Stomach (tissue), 9 donors: Measurements from ENCODE around the gene ALK. TPM values are rescaled to one million over a fixed set of nuclear protein-coding genes. Genes with fewer than 3 reads are reported as not detected.
"Not testable (repeated sequence)": the region's sequence is repeated elsewhere in the genome, so short reads cannot be mapped to it uniquely, and the experiment has no call there.

Source experiments
- DNase-seq, 2 donors: peaks; one replicate each; pipeline versions ENCODE4 v3.0.0 to v3.0.0-alpha.2; 2013 to 2019
- H3K27ac ChIP-seq, 5 donors: fragments of 200-600 bp in 4 of 5; sonication (generic) in 4 of 5; one replicate each; pipeline ENCODE4 v1.5.1; 2013 to 2019; ENCODE audit warnings: mild to moderate bottlenecking in 1 of 5, moderate library complexity in 1 of 5
- H3K27me3 ChIP-seq, 3 donors: fragments of 200-600 bp; sonication (generic); one replicate each; pipeline ENCODE4 v1.5.1; 2017 to 2019; ENCODE audit warnings: mixed run types in 1 of 3
- H3K36me3 ChIP-seq, 4 donors: fragments of 200-600 bp; sonication (generic); 1 replicate in 3 of 4; 2 replicates in 1 of 4; pipeline ENCODE4 v1.5.1; 2016 to 2019
- H3K4me1 ChIP-seq, 4 donors: fragments of 200-600 bp; sonication (generic); one replicate each; pipeline ENCODE4 v1.5.1; 2016 to 2019
- H3K4me3 ChIP-seq, 4 donors: fragments of 200-600 bp; sonication (generic) in 3 of 4; one replicate each; pipeline ENCODE4 v1.5.1; 2016 to 2019; ENCODE audit warnings: mild to moderate bottlenecking in 1 of 4
- H3K9me3 ChIP-seq, 4 donors: fragments of 200-600 bp; sonication (generic); one replicate each; pipeline ENCODE4 v1.5.1; 2016 to 2019
- CTCF ChIP-seq, 7 experiments: fragments of 450-650 bp in 4 of 7; fragments of 200-600 bp in 3 of 7; sonication (generic) in 3 of 7; IDR thresholded peaks; one replicate each; pipeline ENCODE4 v1.5.1; 2016 to 2019; ENCODE audit warnings: antibody characterized with exemption in 7 of 7, control low read depth in 2 of 7, mild to moderate bottlenecking in 1 of 7
- EP300 ChIP-seq: sonication (generic); formaldehyde crosslinking; IDR thresholded peaks from one replicate; pipeline ENCODE4 v1.6.1; 2017; ENCODE audit warnings: antibody characterized with exemption
- POLR2A ChIP-seq, 4 donors: fragments of 450-650 bp; IDR thresholded peaks; one replicate each; pipeline ENCODE4 v1.6.1; 2016; ENCODE audit warnings: antibody characterized with exemption in 4 of 4, control low read depth in 2 of 4, mild to moderate bottlenecking in 1 of 4, moderate library complexity in 1 of 4
- POLR2AphosphoS5 ChIP-seq, 3 donors: sonication (generic); formaldehyde crosslinking; IDR thresholded peaks; one replicate each; pipeline ENCODE4 v1.6.1; 2016; ENCODE audit warnings: antibody characterized with exemption in 3 of 3
- WGBS, 5 donors: extraction: QIAGEN DNeasy Blood & Tissue Kit in 3 of 5; methylation state at CpG; one replicate each; pipeline versions ENCODE4 v1.1.5 to v1.1.7; 2013 to 2018; 5-methylcytosine and 5-hydroxymethylcytosine counted together
- intact Hi-C: fragments of 100-400 bp; cut with DNase I; formaldehyde crosslinking; loops from one replicate; pipeline ENCODE4 v1.15.1; 2023; ENCODE audit warnings: low total_unique reads
- polyA plus RNA-seq, 3 donors: library from polyadenylated mRNA; stranded (reverse); fragments of 200-250 nt; gene quantifications; one replicate each; pipeline ENCODE4 v1.2.3, GENCODE V29; 2013
- total RNA-seq, 5 donors: library from RNA; depleted of rRNA; stranded (reverse); fragments of >200 nt; gene quantifications; one replicate each; pipeline versions ENCODE4 v1.1.0 to v1.2.3, GENCODE V29; 2014 to 2016
- donor health status: healthy with polysubstance abuse.
- donor health status: Bipolar disorder and iron deficiency.
- donor health status: healthy.

The ALK gene
- total and polyA plus RNA-seq, 8 donors: 0.13 to 0.92 TPM; not detected in 6

GRCh38 chr2:29753671-29754444, 167.5 kb downstream of the ALK start:
- no peaks in the 10 kb centered on the region for H3K9me3 ChIP-seq
- 46 to 54% (median 48%) methylated on average over 7 to 8 of the region's 8 CpGs for WGBS, 5 donors

GRCh38 chr2:29751390-29751789, 170.0 kb downstream of the ALK start:
- Histone ChIP-seq H3K9me3 (no peaks in the 10 kb centered on the region), H3K4me1 (peaks cover 0 to 14% (median 9%) of the 10 kb centered on the region in 4 donors), H3K27ac (peak overlapping the region in 1 of 5 donors; percentile 47), H3K27me3 (no peaks in the 10 kb centered on the region), H3K4me3 (no peak overlapping the region), H3K36me3 (no peaks in the 10 kb centered on the region)
- TF ChIP-seq CTCF (IDR thresholded peaks at IDR 0.05): no peak
- TF ChIP-seq POLR2AphosphoS5 (IDR thresholded peaks at IDR 0.05): no peak
- no peak for TF ChIP-seq POLR2A (IDR thresholded peaks at IDR 0.05)
- no peak for TF ChIP-seq EP300
- intact Hi-C loops: no loop called here
- 71 to 92% (median 84%) methylated on average over 6 of the region's 6 CpGs for WGBS, 5 donors
- DNase-seq: no peak

More at GRCh38 chr2:29753671-29754444, 167.5 kb downstream of the ALK start:
- no peak overlapping the region for H3K27ac ChIP-seq
- H3K4me3 ChIP-seq: no peak overlapping the region
- H3K36me3 ChIP-seq: no peaks in the 10 kb centered on the region
- H3K4me1 ChIP-seq: peaks cover 0 to 13% (median 4%) of the 10 kb centered on the region in 4 donors
- DNase-seq: no peak
- intact Hi-C loops: no loop called here
- H3K27me3 ChIP-seq: no peaks in the 10 kb centered on the region
- no peak for TF ChIP-seq POLR2AphosphoS5 (IDR thresholded peaks at IDR 0.05)
- TF ChIP-seq POLR2A (IDR thresholded peaks at IDR 0.05): no peak
- no peak for TF ChIP-seq CTCF (IDR thresholded peaks at IDR 0.05)
- no peak for TF ChIP-seq EP300

- not testable (repeated sequence) for H3K9me3 ChIP-seq
- 83 to 98% (median 93%) methylated on average over 3 of the region's 3 CpGs for whole genome bisulfite sequencing, 5 donors
Measured at GRCh38 chr2:29750463-29750862, 170.9 kb downstream of the ALK start.

GRCh38 chr2:29749843-29750242, 171.5 kb downstream of the ALK start:
- H3K9me3 ChIP-seq: no peaks in the 10 kb centered on the region
- intact Hi-C loops: no loop called here
- H3K4me3 ChIP-seq: no peak overlapping the region
- no peaks in the 10 kb centered on the region for H3K36me3 ChIP-seq
- H3K4me1 ChIP-seq: peaks cover 0 to 14% (median 9%) of the 10 kb centered on the region in 4 donors
- no peak overlapping the region for H3K27ac ChIP-seq
- no peaks in the 10 kb centered on the region for H3K27me3 ChIP-seq
- no peak for TF ChIP-seq CTCF (IDR thresholded peaks at IDR 0.05)
- peak in 1 of 2 donors; percentile 36 for DNase-seq
- 70 to 84% (median 76%) methylated on average over 5 of the region's 5 CpGs for WGBS, 5 donors

More at GRCh38 chr2:29750463-29750862, 170.9 kb downstream of the ALK start:
- DNase-seq, H3K4me3 ChIP-seq, H3K36me3 ChIP-seq, H3K27me3 ChIP-seq, H3K27ac ChIP-seq, intact Hi-C loops: not testable (repeated sequence)
- H3K4me1 ChIP-seq: peaks cover 0 to 14% (median 9%) of the 10 kb centered on the region in 4 donors

GRCh38 chr2:29749041-29749440, 172.3 kb downstream of the ALK start:
- 50 to 93% (median 84%) methylated on average over 1 of the region's 1 CpG for WGBS, 5 donors
- no peak overlapping the region for H3K4me3 ChIP-seq
- H3K9me3 ChIP-seq: no peaks in the 10 kb centered on the region
- peaks cover 0 to 14% (median 9%) of the 10 kb centered on the region in 4 donors for H3K4me1 ChIP-seq
- intact Hi-C loops: no loop called here
- no peaks in the 10 kb centered on the region for H3K36me3 ChIP-seq
- H3K27ac ChIP-seq: no peak overlapping the region
- DNase-seq: peak in 1 of 2 donors; percentile 69
- no peaks in the 10 kb centered on the region for H3K27me3 ChIP-seq
- no peak for TF ChIP-seq POLR2A (IDR thresholded peaks at IDR 0.05)
- TF ChIP-seq EP300: no peak
- no peak for TF ChIP-seq CTCF (IDR thresholded peaks at IDR 0.05)
- TF ChIP-seq POLR2AphosphoS5 (IDR thresholded peaks at IDR 0.05): peak in 1 of 3 donors; percentile 34
